Thoracic aorta (tissue), 2 donors: ENCODE results near the gene SPX. TPM values are rescaled to one million over a fixed set of nuclear protein-coding genes. Genes with fewer than 3 reads are reported as not detected.

Experiments used
- ATAC-seq: fragments of 150-250 bp; one replicate; pipeline ENCODE4 v1.8.0; 2017; ENCODE audit warnings: low read depth; ENCODE audit not compliant: insufficient number of reproducible peaks, low FRiP score
- DNase-seq: peaks from one replicate; pipeline ENCODE4 v3.0.0-alpha.2; 2020; ENCODE audit warnings: low spot score
- H3K27ac ChIP-seq, 2 donors: fragments of 200-600 bp; sonication (generic); 1 replicate in 1 of 2; 2 replicates in 1 of 2; pipeline ENCODE4 v1.5.1; 2016; ENCODE audit warnings: mild to moderate bottlenecking in 2 of 2, moderate library complexity in 2 of 2
- H3K27me3 ChIP-seq: fragments of 200-600 bp; sonication (generic); replicated peaks from 2 replicates; pipeline ENCODE4 v1.6.0; 2016; ENCODE audit warnings: mild to moderate bottlenecking; ENCODE audit not compliant: insufficient read depth
- H3K36me3 ChIP-seq: fragments of 200-600 bp; sonication (generic); one replicate; pipeline ENCODE4 v1.5.1; 2016
- H3K4me1 ChIP-seq, 2 donors: fragments of 200-600 bp; sonication (generic); 1 replicate in 1 of 2; 2 replicates in 1 of 2; pipeline versions ENCODE4 v1.5.1 to v1.6.0; 2016; ENCODE audit warnings: low read depth in 2 of 2, mild to moderate bottlenecking in 1 of 2; ENCODE audit not compliant: control insufficient read depth in 1 of 2
- H3K4me3 ChIP-seq: fragments of 200-600 bp; sonication (generic); 2 replicates; pipeline ENCODE4 v1.5.1; 2016; ENCODE audit warnings: mild to moderate bottlenecking
- H3K9me3 ChIP-seq: fragments of 200-600 bp; sonication (generic); 2 replicates; pipeline ENCODE4 v1.5.1; 2016
- CTCF ChIP-seq: fragments of 200-600 bp; sonication (generic); IDR thresholded peaks from one replicate; pipeline ENCODE4 v1.5.1; 2019; ENCODE audit warnings: antibody characterized with exemption
- total RNA-seq, 2 donors: library from RNA; depleted of rRNA; stranded (reverse); fragments of >200 nt; gene quantifications; one replicate each; pipeline versions ENCODE4 v1.1.0 to v1.2.3, GENCODE V29; 2016

The SPX gene
- total RNA-seq, 2 donors from 2014 or later, result 0.81 TPM; not detected in 1

DNA sequence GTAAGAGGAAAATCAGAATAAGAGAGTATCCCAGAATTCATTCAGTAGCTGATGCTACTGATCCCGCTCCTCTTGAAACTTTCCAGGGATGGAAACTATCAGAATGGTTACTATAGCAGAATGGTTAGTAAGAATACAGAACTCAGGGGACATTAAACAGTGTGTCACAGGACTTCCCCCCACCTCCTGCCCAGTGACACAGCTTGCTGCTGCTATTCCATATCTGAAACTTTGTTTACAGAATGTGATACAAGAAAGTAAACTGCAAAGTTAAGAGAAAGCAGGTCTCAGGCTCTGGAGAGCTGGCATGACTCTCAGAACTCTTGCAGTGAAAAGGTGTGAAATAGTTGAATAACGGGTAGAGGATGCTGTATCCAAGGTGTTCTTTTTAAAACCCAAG lies 3.4 kb downstream of the SPX start:
- H3K27ac ChIP-seq, result no peak overlapping the region
- no peak for TF ChIP-seq CTCF

GRCh38 chr12:21538061-21538653 lies 12.1 kb downstream of the SPX start:
- no peaks in the 10 kb centered on the region for H3K9me3 ChIP-seq

More for the DNA sequence above, 3.4 kb downstream of the SPX start:
- DNase-seq (no peak), ATAC-seq (no peak)
- Histone ChIP-seq H3K27me3 (no peaks in the 10 kb centered on the region), H3K9me3 (no peaks in the 10 kb centered on the region), H3K4me3 (no peak overlapping the region), H3K4me1 (peaks cover 3 to 12% of the 10 kb centered on the region in 2 donors), H3K36me3 (no peaks in the 10 kb centered on the region)

DNA sequence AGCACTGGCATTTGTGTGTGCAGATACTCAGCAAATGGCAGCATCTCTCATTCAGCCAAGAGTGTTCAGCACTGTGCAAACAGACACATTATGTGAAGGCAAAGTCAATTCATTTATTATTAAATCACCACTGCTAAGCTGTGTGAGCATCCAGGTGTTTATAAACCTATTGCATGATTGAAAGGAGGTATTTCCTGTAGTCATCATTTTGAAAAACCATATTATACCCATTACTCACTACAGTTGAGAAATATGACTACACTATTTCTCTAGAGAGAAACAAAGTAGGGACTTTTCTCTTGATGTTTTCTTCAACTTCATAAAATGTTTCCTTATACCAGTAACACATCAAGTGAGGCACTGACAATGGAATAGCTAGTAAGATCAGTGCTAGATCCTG lies 13.7 kb downstream of the SPX start:
- Histone ChIP-seq H3K36me3 (no peaks in the 10 kb centered on the region), H3K27me3 (no peaks in the 10 kb centered on the region), H3K4me1 (no peaks in the 10 kb centered on the region), H3K9me3 (no peaks in the 10 kb centered on the region), H3K4me3 (no peak overlapping the region), H3K27ac (no peak overlapping the region)
- no peak for ATAC-seq
- TF ChIP-seq CTCF, result no peak
- no peak for DNase-seq

More at GRCh38 chr12:21538061-21538653, 12.1 kb downstream of the SPX start:
- no peak for ATAC-seq
- Histone ChIP-seq H3K4me3 (no peak overlapping the region), H3K36me3 (no peaks in the 10 kb centered on the region), H3K4me1 (no peaks in the 10 kb centered on the region), H3K27me3 (no peaks in the 10 kb centered on the region), H3K27ac (no peak overlapping the region)
- no peak for TF ChIP-seq CTCF
- DNase-seq, result no peak

DNA sequence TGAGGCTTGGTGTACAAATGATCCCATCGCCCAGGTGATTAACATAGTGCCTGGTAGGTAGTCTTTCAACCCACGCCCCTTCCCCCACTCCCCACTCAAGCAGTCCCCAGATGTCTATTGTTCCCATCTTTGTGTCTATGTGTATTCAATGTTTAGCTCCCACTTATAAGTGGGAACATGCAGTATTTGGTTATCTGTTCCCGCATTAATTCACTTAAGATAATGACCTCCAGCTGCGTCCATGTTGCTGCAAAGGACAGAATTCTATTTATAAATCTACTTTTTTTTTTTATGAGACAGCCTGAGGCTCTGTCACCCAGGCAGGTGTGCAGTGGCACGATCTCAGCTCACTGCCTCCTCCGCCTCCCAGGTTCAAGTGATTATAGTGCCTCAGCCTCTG lies 15.7 kb downstream of the SPX start:
- ATAC-seq (no peak), DNase-seq (no peak)
- no peak for TF ChIP-seq CTCF
- Histone ChIP-seq H3K27ac (no peak overlapping the region), H3K36me3 (no peaks in the 10 kb centered on the region), H3K9me3 (no peaks in the 10 kb centered on the region), H3K27me3 (no peaks in the 10 kb centered on the region), H3K4me1 (no peaks in the 10 kb centered on the region), H3K4me3 (no peak overlapping the region)

DNA sequence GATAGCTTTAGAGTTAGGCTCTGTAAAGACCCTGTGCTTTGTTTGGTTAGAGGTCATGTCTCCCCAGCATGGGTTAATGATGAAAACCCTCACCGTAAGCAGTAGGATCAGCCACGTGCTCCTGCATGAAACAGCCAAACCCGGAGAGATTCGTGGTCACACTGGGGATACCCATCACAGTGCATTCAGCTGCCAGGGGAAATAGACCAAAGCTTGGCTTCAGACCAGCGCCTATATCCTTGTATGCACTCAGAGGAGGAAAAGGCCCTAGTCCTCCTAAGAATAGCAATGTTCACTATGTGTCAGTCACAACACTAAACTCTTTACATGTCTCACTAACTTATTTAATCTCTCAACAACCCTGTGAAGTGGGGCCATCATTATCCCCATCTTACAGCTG lies 16.3 kb downstream of the SPX start:
- Histone ChIP-seq H3K9me3 (no peaks in the 10 kb centered on the region), H3K27ac (no peak overlapping the region), H3K4me1 (no peaks in the 10 kb centered on the region), H3K4me3 (no peak overlapping the region), H3K36me3 (no peaks in the 10 kb centered on the region), H3K27me3 (no peaks in the 10 kb centered on the region)
- ATAC-seq, result no peak
- TF ChIP-seq CTCF, result no peak
- DNase-seq, result no peak
